WERI-Rb-1 (cell line): ENCODE measurements around the gene CHSY3.

Experiments
- DNase-seq: peaks from one replicate; pipeline ENCODE4 v3.0.0-alpha.2; 2020
- H3K27ac ChIP-seq: fragments of 250-450 bp; sonication (Bioruptor Pico); 2 replicates; pipeline ENCODE4 v1.5.1; 2020; ENCODE audit warnings: mild to moderate bottlenecking, moderate library complexity
- H3K27me3 ChIP-seq: fragments of 250-450 bp; sonication (Bioruptor Pico); 2 replicates; pipeline ENCODE4 v1.5.1; 2021; ENCODE audit warnings: mild to moderate bottlenecking, low read depth, moderate library complexity; ENCODE audit not compliant: insufficient read depth, severe bottlenecking
- H3K36me3 ChIP-seq: fragments of 250-450 bp; sonication (Bioruptor Pico); 2 replicates; pipeline ENCODE4 v1.5.1; 2020; ENCODE audit warnings: mild to moderate bottlenecking, moderate library complexity
- H3K4me3 ChIP-seq: 2 replicates; pipeline ENCODE4 v1.5.1; 2011; ENCODE audit warnings: low read depth, mild to moderate bottlenecking, control low read depth, low read length
- H3K9me3 ChIP-seq: fragments of 250-450 bp; sonication (Bioruptor Pico); 2 replicates; pipeline ENCODE4 v1.5.1; 2021; ENCODE audit warnings: mild to moderate bottlenecking, moderate library complexity; ENCODE audit not compliant: severe bottlenecking
- TF ChIP-seq, protein P1 (sequence below): IDR thresholded peaks from 2 replicates; pipeline ENCODE4 v1.5.1; 2011; ENCODE audit warnings: low read depth, mild to moderate bottlenecking, control low read depth, inconsistent platforms, low read length

CHSY3 gene

DNA sequence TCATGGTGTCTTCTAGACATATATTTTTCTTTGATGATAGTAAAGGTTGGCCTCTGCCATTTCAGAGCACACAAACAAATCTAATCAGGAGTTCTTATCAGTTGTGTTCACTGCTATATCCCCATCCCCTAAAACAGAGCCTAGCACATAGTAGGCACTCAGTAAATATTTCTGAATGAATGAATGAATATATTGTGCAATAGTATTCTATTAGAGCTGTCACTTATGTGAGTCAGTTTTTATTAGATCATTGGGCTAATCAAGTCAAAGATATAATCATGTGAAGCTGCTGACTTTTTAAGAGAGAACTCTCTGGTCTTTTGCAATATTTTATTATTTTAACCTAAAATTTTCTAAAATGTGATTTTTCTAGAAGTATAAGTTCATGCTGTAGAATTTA lies 84.2 kb downstream of the CHSY3 start:
- Histone ChIP-seq H3K27me3 (no peaks in the 10 kb centered on the region), H3K9me3 (no peaks in the 10 kb centered on the region), H3K4me3 (no peak overlapping the region), H3K36me3 (no peaks in the 10 kb centered on the region), H3K27ac (no peak overlapping the region)
- TF ChIP-seq, protein P1, sequence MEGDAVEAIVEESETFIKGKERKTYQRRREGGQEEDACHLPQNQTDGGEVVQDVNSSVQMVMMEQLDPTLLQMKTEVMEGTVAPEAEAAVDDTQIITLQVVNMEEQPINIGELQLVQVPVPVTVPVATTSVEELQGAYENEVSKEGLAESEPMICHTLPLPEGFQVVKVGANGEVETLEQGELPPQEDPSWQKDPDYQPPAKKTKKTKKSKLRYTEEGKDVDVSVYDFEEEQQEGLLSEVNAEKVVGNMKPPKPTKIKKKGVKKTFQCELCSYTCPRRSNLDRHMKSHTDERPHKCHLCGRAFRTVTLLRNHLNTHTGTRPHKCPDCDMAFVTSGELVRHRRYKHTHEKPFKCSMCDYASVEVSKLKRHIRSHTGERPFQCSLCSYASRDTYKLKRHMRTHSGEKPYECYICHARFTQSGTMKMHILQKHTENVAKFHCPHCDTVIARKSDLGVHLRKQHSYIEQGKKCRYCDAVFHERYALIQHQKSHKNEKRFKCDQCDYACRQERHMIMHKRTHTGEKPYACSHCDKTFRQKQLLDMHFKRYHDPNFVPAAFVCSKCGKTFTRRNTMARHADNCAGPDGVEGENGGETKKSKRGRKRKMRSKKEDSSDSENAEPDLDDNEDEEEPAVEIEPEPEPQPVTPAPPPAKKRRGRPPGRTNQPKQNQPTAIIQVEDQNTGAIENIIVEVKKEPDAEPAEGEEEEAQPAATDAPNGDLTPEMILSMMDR, result no peak
- DNase-seq, result no peak

DNA sequence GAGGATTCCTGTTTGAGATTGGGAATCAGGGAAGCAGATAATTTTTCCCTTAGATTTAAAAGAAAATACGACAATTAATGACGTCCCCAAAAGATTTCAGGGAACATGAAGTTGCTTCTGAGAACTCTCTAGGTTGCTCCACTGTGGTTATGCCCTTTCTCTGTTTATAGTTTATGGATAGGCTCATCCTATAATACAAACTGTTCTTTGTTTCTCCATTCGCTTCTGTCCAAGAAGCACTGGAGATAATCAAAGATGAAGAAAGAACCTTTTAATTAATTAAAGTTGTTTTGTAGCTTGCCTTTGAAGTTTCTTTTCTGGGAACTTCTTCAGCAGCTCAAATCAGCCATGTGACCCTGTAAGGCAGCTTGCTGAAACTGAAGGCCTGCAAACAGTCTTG lies 87.5 kb downstream of the CHSY3 start:
- Histone ChIP-seq H3K4me3 (no peak overlapping the region), H3K9me3 (no peaks in the 10 kb centered on the region), H3K27me3 (no peaks in the 10 kb centered on the region), H3K36me3 (no peaks in the 10 kb centered on the region), H3K27ac (no peak overlapping the region)
- DNase-seq, result no peak
- TF ChIP-seq, protein P1, result no peak

DNA sequence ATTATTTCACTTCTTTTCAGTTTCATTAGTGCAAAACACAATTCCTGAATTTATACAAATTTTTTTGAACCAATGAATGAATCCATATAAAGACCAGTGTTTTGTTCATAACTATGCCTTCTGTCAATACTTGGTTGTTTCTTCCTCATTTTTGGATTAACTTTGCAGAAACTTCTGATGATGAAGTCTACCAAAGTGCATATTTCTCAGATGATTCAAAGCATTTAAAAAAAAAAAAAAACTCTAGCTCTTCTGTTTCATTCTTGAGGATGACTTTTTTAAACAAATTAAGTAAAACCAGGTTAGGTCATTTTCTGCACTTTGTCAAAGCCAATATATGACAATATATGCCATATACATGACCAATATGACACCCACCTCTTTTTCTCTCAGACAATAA lies 92.6 kb downstream of the CHSY3 start:
- no peak overlapping the region for H3K4me3 ChIP-seq
- TF ChIP-seq, protein P1, result no peak
- DNase-seq, result no peak
- no peaks in the 10 kb centered on the region for H3K27me3 ChIP-seq
- H3K36me3 ChIP-seq, result no peaks in the 10 kb centered on the region
- H3K27ac ChIP-seq, result no peak overlapping the region
- H3K9me3 ChIP-seq, result no peaks in the 10 kb centered on the region

DNA sequence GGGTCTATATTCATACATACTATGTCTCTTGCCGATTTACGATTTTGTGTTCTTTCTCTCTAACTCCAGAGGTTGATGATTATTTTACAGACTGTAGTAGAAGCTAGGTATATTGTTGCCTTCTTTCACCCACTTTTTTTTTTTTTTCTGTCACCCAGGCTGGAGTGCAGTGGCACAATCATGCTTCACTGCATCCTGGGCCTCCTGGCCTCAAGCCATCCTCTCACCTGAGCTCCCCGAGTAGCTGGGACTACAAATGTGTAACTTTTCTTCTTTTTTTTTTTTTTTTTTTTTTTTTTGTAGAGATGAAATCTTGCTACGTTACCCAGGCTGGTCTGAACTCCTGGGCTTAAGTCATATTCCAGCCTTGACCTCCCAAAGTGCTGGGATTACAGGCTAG lies 96.2 kb downstream of the CHSY3 start:
- H3K27me3 ChIP-seq, result no peaks in the 10 kb centered on the region
- no peak for DNase-seq
- no peak overlapping the region for H3K4me3 ChIP-seq
- no peaks in the 10 kb centered on the region for H3K9me3 ChIP-seq
- H3K27ac ChIP-seq, result no peak overlapping the region
- no peaks in the 10 kb centered on the region for H3K36me3 ChIP-seq
- TF ChIP-seq, protein P1, result no peak

DNA sequence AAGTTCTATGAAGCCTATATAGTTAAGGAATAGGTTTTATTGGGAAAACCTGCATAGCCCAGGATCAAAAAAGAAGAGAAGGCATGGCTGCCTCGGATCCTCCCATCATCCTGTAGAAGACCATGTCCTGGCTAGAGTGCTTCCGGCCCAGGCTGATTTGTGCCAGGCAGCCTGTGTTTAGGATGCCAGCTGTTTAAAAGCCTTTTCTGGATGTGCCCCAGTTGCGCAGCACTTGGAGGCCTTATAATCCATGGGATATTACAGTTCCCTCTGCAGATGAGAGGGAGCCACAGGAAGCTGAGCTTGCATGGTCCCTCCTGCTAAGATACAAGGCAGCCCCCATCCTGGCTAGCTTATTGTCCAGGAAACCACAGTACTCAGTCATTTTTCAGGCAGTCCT lies 97.9 kb downstream of the CHSY3 start:
- Histone ChIP-seq H3K27me3 (no peaks in the 10 kb centered on the region), H3K27ac (no peak overlapping the region), H3K9me3 (no peaks in the 10 kb centered on the region), H3K36me3 (no peaks in the 10 kb centered on the region), H3K4me3 (no peak overlapping the region)
- TF ChIP-seq, protein P1, result no peak
- no peak for DNase-seq

DNA sequence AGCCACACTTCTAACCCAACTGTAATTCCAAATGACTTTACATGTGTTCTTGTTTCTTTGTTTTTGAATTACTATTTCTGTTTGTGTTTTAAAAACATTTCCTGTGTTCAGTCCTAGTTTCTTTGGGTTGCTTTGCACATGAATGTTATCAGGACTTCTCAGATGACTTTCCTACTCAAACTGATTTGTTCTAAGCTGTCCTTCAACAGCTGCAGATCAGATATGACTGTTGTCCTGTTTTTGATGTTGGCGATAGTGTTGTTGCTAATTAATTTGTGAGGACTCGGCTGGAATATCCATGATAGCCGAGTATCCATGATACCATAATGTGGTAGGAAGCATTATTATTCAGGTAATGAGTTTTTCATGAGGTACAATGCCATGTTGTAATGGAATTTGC lies 98.6 kb downstream of the CHSY3 start:
- TF ChIP-seq, protein P1, result no peak
- Histone ChIP-seq H3K9me3 (no peaks in the 10 kb centered on the region), H3K4me3 (no peak overlapping the region), H3K27ac (no peak overlapping the region), H3K27me3 (no peaks in the 10 kb centered on the region), H3K36me3 (no peaks in the 10 kb centered on the region)
- DNase-seq, result no peak
